Keratinocyte (primary cell): ENCODE measurements around the gene TUBB3.

Experiments
- EZH2 ChIP-seq: IDR thresholded peaks from one replicate; pipeline ENCODE4 v1.6.1; 2012; ENCODE audit warnings: inconsistent platforms, mild to moderate bottlenecking, low read length, moderate library complexity
- TF ChIP-seq, protein P1 (sequence below), 3 experiments: IDR thresholded peaks in 1 of 3; conservative IDR thresholded peaks in 1 of 3; optimal IDR thresholded peaks in 1 of 3; 2 replicates in 2 of 3; 3 replicates in 1 of 3; pipeline versions ENCODE3 to v1.5.1; 2011; ENCODE audit warnings: low read length in 3 of 3, mild to moderate bottlenecking in 3 of 3, moderate library complexity in 2 of 3, control low read depth in 1 of 3, inconsistent platforms in 1 of 3; ENCODE audit not compliant: insufficient read depth in 2 of 3; ENCODE audit errors: extremely low read depth in 1 of 3

GRCh38 chr16:89952049-89952448 lies 28.9 kb downstream of the TUBB3 start:
- TF ChIP-seq, protein P1, sequence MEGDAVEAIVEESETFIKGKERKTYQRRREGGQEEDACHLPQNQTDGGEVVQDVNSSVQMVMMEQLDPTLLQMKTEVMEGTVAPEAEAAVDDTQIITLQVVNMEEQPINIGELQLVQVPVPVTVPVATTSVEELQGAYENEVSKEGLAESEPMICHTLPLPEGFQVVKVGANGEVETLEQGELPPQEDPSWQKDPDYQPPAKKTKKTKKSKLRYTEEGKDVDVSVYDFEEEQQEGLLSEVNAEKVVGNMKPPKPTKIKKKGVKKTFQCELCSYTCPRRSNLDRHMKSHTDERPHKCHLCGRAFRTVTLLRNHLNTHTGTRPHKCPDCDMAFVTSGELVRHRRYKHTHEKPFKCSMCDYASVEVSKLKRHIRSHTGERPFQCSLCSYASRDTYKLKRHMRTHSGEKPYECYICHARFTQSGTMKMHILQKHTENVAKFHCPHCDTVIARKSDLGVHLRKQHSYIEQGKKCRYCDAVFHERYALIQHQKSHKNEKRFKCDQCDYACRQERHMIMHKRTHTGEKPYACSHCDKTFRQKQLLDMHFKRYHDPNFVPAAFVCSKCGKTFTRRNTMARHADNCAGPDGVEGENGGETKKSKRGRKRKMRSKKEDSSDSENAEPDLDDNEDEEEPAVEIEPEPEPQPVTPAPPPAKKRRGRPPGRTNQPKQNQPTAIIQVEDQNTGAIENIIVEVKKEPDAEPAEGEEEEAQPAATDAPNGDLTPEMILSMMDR (optimal IDR thresholded peaks at IDR 0.05 in 1 of 3, IDR thresholded peaks at IDR 0.05 in 1 of 3, conservative IDR thresholded peaks at IDR 0.05 in 1 of 3; ENCODE audit: extremely low read depth in 1 of 3, insufficient read depth in 2 of 3, low read length in 3 of 3): no peak
- TF ChIP-seq EZH2: no peak
